Measurements from ENCODE around the gene ZNF618.

ZNF618 gene

DNA sequence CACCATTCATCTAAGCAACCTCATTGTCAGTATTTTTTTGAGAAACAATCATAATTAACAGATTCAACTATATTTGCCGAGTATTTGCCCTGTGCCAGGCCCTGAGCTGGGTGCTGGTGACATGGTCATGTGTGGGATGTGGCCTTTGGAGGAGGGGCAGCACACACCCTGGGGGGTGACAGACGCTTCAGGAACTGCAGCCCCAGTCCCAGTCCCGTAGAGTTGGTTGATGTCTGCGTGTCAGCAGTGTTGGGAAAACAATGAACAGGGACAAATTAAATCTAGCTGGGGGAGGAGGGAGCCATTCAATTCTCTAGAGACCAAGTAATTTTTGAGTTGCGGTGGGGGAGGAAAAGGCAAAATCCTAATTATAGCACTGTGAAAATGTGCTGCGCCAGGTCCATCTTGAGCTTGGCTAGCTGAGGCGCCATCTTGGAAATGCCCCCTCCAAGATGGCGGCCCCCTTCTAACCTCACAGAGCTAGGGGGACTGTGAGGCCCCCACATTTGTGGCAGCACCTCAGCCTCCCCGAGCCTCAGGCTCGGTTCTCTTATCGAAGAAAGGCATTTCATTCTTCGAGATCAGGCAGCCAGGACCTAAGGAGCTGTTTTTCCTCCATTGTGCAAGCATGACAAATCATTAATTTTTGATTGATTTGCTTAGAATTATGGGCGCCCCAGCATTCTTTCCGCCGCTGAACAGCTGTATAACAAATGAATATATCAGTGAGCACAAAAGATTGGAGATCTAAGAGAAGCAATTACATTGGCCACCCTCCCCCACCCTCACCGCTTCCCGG, 87.8 kb downstream of the ZNF618 start:
- no peak for FAIRE-seq

DNA sequence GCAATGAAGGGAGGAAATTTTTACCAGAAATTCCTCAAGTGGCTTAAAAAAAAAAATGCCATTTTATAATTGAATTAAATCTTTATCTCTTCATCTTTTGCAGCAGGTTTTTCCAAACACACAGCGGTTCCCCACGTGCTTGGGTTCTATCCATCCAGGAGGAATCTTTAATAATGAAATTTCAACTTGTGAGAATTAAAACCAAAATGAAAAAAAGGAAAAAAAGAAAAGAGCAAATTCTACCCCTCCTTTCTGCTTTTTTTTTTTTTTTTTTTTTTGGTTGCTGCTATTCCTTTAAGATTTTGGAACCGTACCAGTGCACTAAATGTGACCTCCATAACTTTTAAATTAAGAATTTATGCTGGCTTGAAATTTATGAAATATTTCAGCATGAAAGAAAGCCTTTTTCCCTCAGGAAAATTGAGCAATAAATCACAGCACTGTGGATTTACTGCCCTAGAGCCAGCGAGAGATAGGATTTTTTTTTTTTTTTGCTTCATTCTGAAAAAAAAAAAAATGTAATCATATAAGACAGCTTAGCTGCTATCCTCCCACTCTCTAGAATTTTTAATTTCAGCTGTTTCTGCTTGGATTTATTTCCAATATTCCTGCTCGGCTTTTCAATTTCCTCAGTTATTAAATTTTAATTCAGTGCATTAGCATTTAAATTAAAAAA, 88.5 kb downstream of the ZNF618 start:
- FAIRE-seq: no peak

DNA sequence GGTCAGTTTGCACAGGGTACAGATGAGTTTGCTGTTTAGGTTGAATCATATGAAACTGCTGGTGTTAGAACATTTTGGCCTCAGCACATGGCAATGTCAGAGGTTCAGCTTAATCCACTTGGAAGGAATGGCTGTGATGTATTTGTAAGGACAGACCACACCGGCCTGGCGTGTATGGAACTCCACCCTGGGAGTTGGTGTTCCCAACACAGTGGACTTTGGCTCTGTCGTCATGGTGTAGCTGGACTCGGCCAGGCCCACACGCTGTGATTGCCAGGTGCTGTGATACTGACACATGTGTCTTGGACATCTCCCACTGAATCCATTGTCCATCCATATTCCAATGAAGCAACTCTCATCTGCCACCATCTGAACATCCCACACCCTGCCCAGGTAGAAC, 90.3 kb downstream of the ZNF618 start:
- no peak for FAIRE-seq

DNA sequence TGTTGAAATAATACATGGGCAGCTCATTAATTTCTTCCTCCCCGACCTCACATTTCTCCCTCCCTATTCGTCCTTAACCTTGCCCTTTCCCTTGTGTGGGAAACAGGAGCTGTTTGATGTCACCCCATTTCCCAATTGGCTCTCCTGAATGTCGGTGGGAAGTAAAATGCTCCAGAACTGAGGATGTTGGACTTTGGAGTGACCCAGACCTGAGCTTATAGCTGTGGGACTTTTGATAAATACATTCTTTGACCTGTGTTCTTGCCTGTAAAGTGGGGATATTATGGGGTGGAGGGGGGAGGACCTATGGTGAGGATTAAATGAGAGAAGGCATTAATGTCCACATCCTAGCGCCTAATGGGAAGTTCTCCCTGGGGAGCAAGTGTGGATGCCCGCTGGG, 91.3 kb downstream of the ZNF618 start:
- no peak for FAIRE-seq

DNA sequence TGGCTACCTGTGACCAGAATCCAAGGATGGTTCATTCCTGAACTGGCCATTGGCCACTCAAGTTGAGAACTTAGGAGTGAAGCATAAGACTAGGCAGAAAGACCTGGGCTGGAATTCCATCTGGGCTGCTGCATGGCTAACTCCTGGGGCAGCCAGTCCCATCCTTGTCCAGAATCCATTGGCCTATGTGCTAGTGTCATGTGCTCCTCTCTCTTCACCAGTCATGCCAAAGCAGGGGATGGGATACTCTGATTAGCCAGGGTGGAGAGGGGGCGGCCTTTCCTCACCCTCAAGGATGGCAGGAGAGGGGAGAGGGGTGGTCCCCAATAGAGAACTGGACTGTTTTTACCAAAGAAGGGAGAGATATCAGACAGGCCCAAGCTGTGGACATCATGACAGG, 93.2 kb downstream of the ZNF618 start:
- FAIRE-seq: no peak

DNA sequence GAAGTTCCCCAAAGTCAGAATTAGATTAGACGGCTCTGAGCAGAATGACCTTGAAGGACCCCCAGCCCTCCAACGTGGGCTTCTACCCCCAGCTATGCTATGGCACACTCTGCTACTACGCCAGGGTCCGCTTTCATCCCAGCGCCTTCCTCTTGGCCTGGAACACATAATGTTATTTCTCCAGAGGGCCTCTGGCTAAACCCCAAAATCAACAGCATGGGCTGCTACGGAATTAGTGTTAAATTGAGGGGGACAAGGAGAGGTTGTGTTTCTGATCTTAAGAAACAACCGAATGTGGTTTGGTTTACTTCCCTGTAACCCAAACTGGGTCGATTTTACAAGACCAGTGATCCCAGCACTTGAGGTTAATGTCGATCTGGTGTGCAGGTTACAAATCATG, 97.1 kb downstream of the ZNF618 start:
- no peak for FAIRE-seq

DNA sequence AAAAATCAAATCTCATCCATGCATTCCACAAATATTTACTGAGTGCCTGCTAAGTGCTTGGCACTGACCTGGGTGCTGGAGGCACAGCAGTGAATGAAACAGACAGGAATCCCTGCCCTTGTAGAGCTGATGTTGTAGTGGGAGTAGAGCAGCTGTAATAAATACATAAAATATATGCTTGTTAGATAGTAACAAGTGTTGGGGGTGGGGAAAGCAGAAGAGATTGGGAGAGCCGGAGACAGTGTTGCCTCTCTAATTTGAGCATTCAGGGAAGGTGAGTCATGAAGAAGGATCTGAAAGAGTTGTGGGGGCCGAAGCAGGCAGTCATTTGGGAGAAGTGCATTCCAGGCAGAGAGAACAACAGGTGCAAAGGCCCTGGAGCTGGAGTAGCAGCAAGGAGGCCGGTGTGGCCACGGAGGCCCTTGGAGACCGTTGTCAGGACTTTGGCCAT, 97.9 kb downstream of the ZNF618 start:
- no peak for FAIRE-seq

DNA sequence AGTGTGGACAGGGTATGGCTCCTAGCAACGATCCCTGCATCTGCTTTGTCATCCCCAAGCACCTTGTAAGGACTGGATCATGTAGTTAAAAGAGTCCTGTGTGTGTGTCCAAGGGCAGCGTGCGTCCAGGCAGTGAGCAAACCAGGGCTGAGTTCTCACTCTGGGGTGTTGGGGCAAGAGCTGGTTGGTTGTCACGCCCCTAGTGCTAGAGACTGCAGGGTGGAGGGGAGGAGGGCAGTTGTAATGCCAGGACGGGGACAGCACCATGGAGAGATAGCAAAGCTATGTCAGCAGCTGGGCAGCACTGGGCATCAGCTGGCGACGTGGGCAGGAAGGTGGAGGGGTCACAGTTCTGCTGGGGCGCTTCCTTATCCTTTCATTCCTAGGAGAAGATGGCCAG, 100.8 kb downstream of the ZNF618 start:
- no peak for FAIRE-seq

DNA sequence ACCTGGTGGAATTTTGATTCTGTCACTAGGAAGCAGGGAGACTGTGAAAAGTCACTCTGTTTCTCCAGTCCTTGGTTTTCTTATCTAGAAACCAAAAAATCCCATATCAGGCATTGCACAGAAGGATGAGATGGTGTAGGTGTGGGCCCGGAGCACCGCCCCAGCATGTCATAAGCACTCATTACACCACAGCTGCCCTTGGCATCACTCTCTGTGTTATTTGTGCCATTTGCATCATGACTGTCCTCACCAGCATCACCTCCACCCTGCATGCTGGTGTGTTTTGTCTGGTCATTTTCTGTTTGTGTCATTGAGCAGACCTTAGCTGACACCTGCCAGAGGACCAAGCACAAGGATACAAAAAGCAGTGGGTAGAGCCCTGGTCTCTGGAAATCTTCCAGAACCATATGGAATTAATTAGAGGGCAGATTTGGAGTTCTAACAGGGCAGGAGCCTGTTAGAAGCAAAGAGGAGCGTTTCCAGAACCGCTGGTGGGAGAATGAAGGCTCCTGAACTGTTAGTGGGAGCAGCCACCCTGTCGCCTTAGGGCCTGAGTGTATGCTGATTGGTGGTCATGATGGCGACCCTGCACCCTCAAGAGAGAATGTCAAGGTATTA, 102.7 kb downstream of the ZNF618 start:
- FAIRE-seq: no peak

DNA sequence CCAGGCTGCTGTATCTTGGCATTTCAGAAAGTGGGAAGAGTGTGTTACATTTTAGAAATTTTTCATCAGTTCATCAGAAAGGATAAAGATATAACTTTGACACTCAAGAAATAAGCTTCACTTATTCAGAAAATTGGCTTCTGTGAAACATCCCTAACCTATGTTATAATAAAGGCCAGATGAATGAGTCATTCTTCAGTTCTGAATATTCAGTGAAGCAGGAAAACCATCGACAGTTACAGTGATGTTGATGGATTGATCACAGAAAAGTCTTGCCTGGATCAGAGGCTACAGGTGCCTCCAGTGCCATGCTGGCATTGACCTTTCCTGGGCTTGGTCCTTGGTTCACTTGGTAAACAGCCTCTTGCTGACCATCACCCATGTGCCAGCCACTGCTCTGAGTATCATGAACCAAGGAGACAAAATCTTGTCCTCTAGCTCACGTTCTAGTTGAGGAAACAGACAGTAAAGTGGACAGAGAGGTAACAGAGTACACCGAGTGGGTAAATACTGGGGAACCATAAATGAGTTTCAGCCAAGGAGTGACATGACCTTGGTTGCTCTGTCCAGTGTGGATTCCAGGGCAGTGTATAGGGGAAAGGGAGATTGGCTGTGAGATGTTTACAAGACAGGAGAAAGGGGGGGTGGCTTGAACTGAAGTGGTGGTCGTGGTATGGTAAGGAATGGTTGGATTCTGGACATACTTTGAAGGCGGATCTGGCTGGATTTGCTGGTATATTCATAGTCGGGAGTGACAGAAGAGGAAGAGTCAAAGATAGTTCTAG, 103.4 kb downstream of the ZNF618 start:
- no peak for FAIRE-seq

DNA sequence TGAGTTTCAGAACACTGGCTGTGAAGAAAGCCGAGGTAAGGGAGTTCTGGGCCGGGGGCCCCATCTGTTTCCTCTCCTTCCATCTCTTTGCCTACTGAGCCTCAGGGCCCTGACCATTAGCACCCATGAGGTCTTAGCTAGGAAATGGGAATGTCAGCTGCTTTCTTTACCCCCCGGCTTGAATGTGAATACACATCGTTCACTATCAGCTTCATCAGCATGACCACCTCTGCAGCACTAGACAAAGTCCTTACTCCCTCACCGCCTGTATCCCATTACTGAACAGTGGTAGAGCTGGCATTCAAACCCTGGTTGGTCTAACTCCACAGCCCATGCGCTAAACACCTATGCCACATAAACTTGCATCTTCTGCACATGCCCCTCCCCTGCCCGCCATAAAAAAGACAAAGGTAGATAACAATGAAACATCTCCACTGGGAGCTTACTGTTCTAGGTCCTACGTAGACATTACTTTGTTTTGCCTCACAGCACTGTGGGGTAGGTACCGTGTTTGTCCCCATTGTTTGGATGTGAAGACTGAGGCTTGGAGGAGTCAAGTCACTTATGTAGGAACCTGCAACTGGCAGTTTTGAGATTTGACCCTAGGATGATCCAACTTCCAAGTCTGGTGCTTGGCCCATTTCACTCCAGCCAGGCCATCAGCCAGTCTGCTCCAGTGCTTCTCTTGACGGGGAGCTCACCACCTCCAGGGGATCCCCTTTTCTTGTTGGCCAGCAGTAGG, 108.7 kb downstream of the ZNF618 start:
- no peak for FAIRE-seq

DNA sequence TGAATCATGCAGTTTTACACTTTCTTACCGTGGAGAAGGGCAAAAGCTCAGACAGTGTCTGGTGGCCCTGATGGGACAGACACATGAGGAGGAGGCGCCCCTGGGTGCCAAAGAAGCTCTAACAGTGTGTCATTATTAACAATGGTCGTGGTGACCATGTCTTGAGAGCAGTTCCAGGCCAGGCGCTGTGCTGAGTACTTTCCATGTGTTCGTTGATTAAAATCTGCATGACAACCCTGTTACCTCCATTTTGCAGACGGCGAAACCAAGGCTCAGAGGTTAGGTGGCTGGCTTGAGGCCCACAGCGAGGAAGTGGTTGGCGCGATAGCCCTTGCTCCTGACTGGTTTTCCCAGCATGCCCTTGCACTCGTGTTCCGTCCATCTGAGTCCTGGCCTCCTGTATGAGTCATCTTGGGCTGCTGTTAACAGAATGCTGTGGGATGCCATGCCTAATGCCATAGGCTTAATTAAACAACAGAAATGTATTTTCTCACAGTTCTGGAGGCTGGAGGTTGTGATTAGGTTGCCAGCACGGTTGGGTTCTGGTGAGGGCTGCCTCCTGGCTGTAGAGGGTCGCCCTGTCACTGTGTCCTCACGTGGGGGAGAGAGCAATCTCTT, 110.0 kb downstream of the ZNF618 start:
- FAIRE-seq: no peak

DNA sequence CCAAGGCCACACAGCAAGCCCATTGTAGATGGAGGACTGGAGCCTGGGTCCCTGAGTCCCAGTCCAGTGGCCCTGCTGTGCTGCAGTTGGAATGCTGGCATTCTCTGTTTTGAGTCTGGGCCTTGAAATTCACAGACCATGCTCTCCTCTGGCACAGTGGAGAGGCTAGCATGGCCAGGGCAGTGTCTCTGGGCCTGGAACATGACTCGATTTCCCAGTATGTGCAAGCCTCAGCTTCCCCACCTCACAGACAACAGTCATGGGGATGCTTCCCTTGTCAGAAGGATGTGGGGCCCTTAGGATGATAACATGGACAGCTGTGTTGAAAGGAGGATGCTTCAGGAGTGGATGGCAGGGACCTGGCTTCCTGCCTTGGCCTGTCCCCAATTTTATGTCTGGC, 110.8 kb downstream of the ZNF618 start:
- FAIRE-seq: no peak

DNA sequence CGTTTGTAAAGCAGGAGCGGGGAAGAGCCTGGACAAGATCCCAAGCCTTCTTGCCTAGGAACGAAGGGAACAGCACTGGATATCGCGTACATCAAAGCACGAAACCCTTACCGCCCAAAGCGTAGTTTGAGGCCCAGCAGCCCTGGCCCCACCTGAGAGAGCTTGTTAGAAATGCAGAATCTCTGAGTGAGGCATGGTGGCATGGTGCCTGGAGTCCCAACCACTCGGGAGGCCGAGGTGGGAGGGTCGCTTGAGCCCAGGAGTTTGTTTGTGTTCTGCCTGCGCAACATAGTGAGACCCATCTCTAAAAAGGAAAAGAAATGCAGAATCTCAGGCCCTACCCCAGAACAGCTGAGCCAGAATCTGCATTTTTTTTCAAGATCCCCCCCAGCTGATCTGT, 111.4 kb downstream of the ZNF618 start:
- no peak for FAIRE-seq

DNA sequence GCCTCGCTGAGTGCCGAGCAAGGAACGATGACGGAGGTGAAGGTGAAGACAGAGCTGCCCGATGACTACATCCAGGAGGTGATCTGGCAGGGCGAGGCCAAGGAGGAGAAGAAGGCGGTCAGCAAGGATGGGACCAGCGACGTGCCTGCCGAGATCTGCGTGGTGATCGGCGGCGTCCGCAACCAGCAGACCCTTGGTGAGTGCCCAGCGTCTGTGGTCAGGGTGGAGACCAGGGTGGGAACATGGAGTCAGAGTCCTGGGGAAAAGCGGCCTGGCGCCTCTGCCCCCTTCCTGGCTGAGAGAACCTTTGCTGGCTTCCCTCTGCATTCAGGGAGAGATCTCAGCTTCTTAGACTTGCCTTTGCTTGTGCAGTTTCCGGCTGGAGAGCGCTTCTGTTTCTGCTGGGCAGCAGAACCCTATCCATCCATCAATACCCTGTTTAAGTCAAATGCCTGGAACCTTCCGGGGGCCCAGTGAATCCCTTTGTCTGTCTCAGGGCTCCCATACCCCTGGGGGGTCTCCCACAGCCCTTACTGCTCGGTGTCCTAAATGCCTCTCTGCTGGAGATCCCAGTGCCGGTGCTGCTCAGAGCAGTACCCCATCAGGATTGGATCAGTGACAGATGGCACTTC, 112.4 kb downstream of the ZNF618 start:
- FAIRE-seq: no peak

DNA sequence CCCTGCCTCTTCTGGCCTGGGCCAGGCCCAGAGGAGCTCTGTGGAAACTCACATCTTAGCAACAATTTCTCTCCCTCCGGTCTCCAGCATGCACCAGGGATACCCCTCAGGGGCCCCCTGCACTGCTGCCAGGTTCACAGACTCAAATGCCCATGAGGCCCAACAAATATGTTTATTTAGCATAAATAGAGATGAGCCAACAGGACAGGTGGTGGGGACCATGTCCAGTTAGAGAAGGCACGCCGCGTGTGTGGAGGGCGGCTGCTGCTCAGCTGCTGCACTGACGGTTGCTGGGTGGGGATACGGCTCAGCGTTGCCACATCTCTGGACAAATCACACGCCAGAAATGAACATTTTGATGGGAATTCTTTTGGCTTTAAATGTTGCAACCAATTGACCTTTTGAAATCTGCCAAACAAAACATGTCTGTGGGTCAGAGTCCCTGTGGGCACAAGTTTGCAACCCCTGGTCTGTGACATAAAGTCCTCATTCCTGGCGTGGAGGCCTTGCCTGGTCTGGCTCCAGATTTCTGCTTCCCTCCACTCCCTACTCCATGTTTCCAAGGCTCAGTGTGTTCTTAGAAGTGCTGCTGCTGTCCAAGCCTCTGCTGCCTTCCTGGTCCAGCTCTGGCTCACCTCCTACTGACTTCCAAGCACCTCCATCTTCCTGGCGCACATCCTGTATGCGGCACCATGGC, 113.1 kb downstream of the ZNF618 start:
- no peak for FAIRE-seq

DNA sequence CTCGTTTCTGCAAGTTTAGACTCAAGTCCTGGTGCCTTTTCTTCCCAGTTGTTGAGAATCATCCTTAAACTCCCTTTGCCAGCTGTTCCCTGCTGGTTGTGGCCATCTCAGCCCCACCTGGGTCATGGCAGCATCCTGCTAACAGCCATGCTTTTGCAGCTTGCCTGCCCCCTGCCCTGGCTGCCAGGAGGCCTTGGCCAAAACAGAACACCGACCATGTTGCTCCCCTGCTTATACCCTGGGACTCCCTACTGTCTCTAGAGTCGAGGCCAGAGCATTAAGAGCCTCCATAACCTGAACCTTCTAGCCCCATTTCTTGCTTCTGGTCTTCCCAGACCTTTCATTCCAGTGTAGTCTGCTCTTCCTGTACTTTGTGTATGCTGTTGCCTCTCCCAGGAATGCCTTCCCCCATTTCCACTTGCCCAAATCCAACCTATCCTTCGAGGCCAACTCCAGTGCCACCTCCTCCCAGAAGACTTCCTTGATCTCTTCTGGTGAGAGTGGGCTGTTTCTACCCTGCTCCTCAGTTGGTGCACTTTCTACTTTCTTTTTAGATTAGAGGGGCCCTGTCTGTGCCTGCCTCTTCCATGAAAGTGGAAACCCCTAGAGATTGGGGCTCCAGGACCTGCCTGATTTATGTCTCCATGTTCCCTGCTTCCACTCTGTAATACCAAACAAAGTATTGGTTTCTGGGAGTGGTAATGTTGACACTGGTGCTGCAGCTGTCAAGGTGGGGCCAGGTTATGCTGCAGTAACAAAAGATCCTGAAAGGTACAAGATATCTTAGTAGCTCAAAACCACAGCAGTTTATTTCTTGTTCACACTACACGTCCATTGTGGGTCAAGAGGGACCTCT, 113.8 kb downstream of the ZNF618 start:
- no peak for FAIRE-seq

DNA sequence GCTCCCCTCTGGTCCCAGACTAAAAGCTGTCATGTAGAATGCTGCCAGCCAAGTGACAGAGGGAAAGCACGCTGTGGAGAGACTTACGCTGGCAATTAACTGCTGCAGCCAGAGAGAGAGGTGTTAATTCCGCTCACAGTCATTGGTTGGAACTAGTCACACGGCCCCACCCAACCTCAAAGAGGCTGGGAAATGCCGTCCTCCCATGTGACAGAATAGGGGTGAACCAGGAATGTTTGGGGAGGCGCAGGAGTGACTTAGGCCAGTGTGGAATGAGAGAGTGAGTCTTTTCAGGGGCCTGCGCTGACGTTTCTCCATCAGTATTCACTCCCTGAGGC, 114.4 kb downstream of the ZNF618 start:
- no peak for FAIRE-seq

DNA sequence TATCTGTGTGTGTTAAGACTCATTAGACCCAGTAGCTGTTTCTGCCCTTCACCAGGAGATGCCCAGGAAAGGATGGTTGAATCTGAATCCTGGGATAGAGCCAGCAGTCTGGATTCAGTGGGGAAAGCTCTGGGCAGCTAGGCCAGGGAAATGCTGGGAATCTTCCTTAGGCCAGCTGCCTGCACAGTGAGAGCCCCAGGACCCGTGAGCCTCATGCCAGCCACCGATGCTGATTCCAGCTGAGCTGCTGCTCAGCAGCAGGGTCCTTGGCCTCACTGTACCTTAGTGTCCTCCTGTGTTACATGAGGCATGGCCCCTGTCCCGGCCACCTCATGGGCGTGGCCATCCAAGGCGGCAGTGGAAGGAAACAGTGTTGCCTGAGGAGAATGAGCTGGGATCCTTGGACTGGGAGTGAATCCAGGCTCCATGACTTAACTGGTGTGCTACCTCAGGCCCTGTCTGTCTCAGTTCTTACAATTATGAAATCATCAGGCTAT, 114.9 kb downstream of the ZNF618 start:
- no peak for FAIRE-seq

DNA sequence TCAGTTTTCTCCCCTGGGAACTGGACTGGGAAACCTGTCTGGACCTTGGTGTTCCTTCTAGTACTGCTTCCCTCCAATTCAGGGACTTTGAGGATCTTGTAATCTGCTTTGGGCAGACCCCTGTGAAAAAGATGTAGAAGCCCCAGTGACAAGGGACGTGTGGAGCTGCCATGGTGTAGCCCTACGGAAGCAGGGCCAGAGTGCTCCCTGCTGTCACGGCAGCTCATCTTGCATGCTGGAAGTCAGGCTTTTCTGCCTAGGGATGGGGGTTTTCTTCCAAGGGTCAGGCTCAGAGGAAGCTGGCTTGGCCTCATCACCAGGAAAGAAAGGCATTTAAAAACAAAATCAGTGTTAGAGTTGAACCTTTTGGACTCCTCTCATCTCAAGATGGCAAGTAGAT, 115.6 kb downstream of the ZNF618 start:
- FAIRE-seq: no peak

Data from TTC549 (cell line).